Activated CD4-positive, CD25-positive, alpha-beta regulatory T cell treated with anti-CD3 and anti-CD28 coated beads, Interleukin-2, amount 50 U/mL, for 24 hours (primary cell): ENCODE results near the gene ACP1.
A peak's percentile ranks its signal among the peaks of the same experiment; 100 is the strongest.
"Not testable (repeated sequence)": the region's sequence is repeated elsewhere in the genome, so short reads cannot be mapped to it uniquely, and the experiment has no call there.

Source experiments
- ATAC-seq, 2 donors: fragments of 150-1000 bp; cut with Tn5 transposase; one replicate each; pipeline ENCODE4 v1.10.0; 2021; ENCODE audit warnings: mild to moderate bottlenecking in 1 of 2, moderate library complexity in 1 of 2

The ACP1 gene

DNA sequence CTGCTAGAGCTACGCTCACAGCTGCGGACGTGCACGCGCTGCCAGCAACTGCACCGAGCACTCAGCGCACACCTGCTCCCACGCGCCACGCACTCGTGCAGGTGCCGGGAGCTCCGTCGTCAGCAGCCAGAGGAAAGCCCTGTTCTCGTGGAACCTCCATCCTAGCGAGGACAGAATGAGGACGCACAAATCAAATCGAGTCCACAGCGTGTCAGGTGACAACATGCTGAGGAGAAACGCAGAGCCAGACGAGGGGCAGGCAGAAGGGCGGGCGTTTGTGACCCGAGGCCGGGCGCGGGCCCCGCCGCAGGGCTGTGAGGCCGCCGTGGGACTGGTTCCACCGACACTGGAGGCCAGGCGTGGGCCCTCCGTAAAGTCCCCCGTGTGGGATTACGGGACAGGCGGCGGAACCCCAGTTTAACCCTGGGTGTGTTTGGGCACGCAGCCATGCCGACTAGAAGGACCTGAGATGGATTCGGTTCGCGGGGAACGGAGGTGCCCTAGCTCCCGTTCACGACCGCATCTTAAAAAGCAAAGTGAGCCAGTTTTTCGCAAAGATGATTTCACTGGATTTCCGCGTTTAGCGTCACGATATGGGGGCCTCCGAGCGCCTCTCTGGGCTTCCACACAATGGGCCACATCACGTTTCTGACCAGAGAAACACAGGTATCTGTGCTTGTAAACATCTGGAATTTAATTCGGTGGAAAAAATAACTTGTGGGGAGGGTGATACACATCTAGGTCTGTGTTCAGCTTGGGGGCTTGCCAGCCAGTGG, 50.0 kb downstream of the ACP1 start:
- ATAC-seq, result no peak

DNA sequence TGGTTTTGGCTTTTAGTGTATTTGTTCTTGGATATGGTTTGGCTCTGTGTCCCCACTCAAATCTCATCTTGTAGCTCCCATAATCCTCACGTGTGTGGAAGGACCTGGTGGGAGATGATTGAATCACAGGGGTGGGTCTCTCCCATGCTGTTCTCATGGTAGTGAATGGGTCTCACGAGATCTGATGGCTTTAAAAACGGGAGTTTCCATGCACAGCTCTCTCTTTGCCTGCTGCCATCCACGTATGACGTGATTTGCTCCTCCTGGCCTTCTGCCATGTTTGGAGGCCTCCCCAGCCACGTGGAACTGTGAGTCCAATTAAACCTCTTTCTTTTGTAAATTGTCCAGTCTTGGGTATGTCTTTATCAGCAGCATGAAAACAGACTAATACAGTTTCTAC, 51.2 kb downstream of the ACP1 start:
- not testable (repeated sequence) for ATAC-seq

DNA sequence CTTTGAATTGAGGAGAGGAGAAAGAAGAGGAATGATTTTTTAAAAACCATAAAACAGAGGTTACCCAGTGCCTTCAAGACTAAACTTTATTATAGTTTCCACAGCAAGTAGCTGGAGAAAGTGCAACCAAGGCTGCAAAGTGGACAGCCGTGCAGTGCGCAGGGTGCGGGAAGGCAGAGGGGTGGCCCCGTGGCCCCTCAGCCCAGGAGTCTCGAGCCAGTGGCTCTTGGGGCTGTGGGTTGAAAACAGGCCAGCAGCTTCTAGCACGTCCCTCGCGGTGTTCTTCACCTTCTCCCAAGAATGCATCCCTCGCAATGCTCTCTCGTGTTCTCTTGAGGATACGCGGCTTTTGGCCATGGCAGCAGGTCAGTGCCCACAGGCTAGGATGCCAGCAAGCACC, 51.6 kb downstream of the ACP1 start:
- ATAC-seq, result no peak

DNA sequence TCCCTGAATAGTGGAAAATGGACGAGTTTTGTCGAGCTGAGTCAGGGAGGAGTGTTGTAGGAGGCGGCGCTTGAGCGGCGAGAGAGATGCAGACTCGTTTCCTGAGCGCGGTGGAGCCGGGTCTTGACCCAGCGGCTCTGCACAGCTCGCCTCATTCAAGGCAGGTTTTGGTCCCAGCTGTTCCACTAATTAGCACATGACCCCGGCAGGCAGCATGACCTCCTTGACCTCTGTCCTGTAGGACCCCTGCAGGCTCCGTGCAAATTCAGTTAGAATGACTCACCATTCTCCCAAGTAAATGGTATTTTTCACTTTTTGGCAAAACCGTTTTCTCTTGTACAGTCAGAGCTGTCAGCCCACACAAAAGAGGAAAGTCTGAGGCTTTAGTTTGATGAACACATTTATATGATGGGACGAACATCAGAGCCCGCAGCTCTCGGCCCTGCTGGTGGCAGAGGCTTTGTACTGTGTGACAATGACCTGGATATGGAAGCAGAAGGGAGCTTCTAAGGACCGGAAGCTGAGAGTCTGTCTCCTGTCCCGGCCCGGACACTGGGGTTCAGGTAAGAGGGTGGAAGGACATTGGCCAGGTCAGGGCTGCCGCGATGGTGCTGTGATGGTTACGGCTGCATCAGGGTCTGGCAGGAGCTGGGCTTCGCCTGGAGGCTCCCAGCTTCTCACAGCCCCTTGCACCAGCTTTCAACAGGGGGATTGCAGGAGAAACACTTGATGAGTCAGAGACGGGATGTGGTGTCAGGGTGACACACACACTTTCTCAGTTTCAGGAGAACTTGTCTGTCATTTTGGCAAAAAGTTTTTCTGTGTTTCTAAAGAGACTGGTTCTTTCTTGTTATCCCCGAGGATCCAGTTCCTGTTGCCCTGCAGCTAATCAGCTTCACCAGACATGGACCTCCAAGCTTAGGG, 53.0 kb downstream of the ACP1 start:
- ATAC-seq, result peak; percentile 49 to 70

DNA sequence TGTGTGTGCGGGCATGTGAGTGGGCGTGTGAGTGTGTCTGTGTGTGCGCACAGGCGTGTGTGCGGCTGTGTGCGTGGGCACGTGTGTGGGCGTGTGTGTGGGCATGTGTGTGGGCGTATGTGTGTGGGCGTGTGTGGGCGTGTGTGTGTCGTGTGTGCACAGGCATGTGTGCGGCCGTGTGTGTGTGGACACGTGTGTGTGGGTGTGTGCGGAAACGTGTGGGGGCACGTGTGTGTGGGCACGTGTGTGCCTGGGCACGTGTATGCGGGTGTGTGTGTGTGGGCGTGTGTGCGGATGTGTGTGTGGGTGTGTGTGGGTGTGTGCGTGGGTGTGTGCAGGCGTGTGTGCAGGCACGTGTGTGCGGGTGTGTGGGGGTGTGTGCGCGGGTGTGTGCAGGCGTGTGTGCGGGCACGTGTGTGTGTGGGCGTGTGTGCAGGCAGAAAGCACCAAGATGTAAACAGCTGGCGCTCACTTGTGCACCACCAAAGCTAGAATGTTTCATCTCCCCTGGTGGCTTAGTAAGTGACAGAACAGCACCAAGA, 54.4 kb downstream of the ACP1 start:
- no peak for ATAC-seq

DNA sequence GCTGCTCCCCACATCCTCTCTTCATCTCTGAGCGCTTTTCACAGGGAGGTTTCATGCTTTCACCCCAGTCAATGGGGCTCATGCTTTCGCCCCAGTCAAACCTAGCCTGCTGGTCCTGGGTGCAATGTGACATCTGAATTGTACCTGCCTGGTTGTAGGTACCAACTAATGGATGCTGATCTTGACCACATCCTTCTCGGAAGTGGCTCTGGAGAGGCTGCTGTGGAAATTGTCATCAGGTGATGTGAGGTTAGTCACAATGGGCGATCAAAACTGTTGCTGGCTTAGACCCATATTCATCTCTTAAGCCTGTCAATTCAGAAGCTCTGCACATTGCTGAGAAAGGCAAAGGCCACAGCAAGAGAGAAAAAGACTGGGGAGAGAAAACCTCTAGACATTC, 55.8 kb downstream of the ACP1 start:
- ATAC-seq, result no peak

DNA sequence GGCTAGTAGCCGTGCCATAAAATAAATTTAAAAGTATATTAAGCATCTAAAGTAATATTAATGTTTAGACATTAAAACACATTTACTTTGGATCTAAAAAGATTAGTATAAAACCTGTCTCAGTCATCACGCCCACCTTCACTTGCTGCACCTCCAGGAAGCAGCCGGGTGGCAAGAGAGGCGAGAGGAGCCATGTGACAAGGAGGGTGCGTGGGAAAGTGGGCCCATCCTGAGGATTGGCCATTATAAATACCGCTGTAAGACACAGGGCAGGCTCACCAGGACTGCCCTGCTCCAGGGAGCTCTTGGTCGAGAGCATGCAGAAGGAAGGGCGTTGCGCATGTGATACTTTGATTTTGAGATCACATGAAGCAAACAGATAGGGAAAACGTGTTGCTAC, 57.6 kb downstream of the ACP1 start:
- ATAC-seq, result no peak

DNA sequence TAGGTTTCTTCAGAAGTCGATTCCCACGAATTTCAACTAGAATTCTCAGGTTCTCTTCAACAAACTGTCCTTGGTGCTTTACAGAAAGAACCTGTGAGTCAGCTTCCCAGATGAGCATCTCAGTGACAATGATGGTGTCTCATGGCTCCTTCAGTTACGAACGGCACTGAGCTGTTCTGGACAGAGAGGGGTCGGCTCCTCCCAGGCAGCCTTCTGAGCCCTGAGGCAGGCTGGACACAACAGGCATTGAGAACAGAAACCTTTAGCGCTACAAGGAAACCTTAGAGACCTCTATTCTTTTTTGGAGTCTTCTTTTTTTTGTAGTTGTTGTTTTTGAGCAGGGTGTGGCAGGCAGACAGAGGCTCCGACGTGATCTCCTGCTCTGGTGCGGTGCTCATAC, 58.3 kb downstream of the ACP1 start:
- ATAC-seq, result no peak
